ENCODE results near the gene SUPT20HL2. TPM values are rescaled to one million over a fixed set of nuclear protein-coding genes. Genes with fewer than 3 reads are reported as not detected.

Gene SUPT20HL2
- total and polyA plus RNA-seq, 4 donors, result not detected

- Histone ChIP-seq H3K36me3 (ENCODE audit: control insufficient read depth in 4 of 4, insufficient read depth in 3 of 4, low read depth in 1 of 4, low read length in 3 of 4) (no peaks in the 10 kb centered on the region), H3K9me3 (ENCODE audit: control insufficient read depth in 4 of 4, low read length in 3 of 4) (no peaks in the 10 kb centered on the region), H3K4me3 (ENCODE audit: low read depth in 1 of 3, low read length in 3 of 3) (no peak overlapping the region), H3K4me1 (ENCODE audit: control insufficient read depth in 4 of 4, insufficient read depth in 4 of 4, low read length in 3 of 4) (peaks cover 0 to 7% (median 2%) of the 10 kb centered on the region in 4 donors), H3K27ac (ENCODE audit: low read depth in 1 of 2, low read length in 2 of 2) (no peak overlapping the region), H3K27me3 (ENCODE audit: control insufficient read depth in 4 of 4, insufficient read depth in 4 of 4, low read length in 3 of 4) (peaks cover 0 to 4% (median 0%) of the 10 kb centered on the region in 4 donors), H3K9ac (ENCODE audit: low read depth in 1 of 2, low read length in 2 of 2) (no peak overlapping the region)
- TF ChIP-seq NR2F2 (IDR thresholded peaks at IDR 0.05) (no peak), RXRA (IDR thresholded peaks at IDR 0.05) (no peak), JUND (IDR thresholded peaks at IDR 0.05) (no peak), EGR1 (IDR thresholded peaks at IDR 0.05; ENCODE audit: low read depth in 2 of 2) (no peak), ZBTB33 (IDR thresholded peaks at IDR 0.05) (no peak), CTCF (IDR thresholded peaks at IDR 0.05; ENCODE audit: low read depth, low read length, missing input control) (no peak), YY1 (IDR thresholded peaks at IDR 0.05) (no peak), REST (IDR thresholded peaks at IDR 0.05) (no peak), HNF4G (IDR thresholded peaks at IDR 0.05) (no peak), RAD21 (IDR thresholded peaks at IDR 0.05) (no peak), HNF4A (conservative IDR thresholded peaks at IDR 0.05) (no peak)
- no peak for DNase-seq (ENCODE audit: low spot score)
- 93% methylated on average over 1 of the region's 1 CpG for WGBS
Observed at GRCh38 chrX:24325231-24325630, 11.4 kb upstream of the SUPT20HL2 start.

DNA sequence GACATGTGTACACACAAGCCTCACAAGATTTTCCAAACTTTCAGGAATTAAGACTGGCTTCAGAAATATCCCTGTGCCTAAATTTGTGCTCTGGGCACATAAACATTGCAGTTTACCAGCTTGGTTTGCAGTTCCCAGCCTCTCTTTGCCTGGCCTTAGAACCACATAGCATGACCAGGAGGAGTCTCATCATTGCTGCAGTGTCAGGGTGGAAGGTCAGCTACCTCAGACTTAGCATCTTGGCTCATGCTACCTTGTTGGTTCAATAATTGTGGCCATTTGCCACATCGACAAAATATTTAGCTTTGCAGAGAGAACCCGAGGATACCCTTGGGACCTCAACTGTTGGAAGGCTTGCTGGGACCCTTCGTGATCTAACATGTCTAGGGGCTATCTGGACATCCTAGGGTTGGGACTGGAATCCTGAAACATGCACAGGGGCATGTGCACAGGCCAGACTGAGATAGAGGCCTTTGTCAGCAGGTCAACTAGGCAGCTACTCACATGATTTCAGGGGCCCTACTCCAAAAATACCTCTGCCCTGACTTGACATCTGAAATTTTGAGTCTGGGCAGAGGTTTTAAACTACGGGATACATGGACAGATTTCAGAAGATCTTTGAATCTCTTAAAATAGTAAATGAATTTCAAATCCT, 8.0 kb upstream of the SUPT20HL2 start:
- no peak overlapping the region for H3K4me3 ChIP-seq (ENCODE audit: low read depth in 1 of 3, low read length in 3 of 3)
- DNase-seq (ENCODE audit: low spot score), result no peak
- TF ChIP-seq RXRA (IDR thresholded peaks at IDR 0.05), result no peak
- TF ChIP-seq CTCF (IDR thresholded peaks at IDR 0.05; ENCODE audit: low read depth, low read length, missing input control), result no peak
- TF ChIP-seq FOXA1 (IDR thresholded peaks at IDR 0.05), result no peak
- no peak for TF ChIP-seq GABPA (IDR thresholded peaks at IDR 0.05 in 1 of 2, conservative IDR thresholded peaks at IDR 0.05 in 1 of 2)
- TF ChIP-seq TAF1 (conservative IDR thresholded peaks at IDR 0.05), result no peak
- no peak for TF ChIP-seq NR2F2 (IDR thresholded peaks at IDR 0.05)
- TF ChIP-seq, protein P1, sequence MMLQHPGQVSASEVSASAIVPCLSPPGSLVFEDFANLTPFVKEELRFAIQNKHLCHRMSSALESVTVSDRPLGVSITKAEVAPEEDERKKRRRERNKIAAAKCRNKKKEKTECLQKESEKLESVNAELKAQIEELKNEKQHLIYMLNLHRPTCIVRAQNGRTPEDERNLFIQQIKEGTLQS (IDR thresholded peaks at IDR 0.05), result no peak
- no peak for TF ChIP-seq RAD21 (IDR thresholded peaks at IDR 0.05)
- TF ChIP-seq HNF4G (IDR thresholded peaks at IDR 0.05), result no peak
- TF ChIP-seq HNF4A (conservative IDR thresholded peaks at IDR 0.05), result no peak
- TF ChIP-seq FOXA2 (IDR thresholded peaks at IDR 0.05), result no peak
- TF ChIP-seq ZBTB33 (IDR thresholded peaks at IDR 0.05), result no peak
- TF ChIP-seq SP1 (IDR thresholded peaks at IDR 0.05), result no peak
- TF ChIP-seq YY1 (IDR thresholded peaks at IDR 0.05), result no peak
- H3K9ac ChIP-seq (ENCODE audit: low read depth in 1 of 2, low read length in 2 of 2), result no peak overlapping the region
- H3K27me3 ChIP-seq (ENCODE audit: control insufficient read depth in 4 of 4, insufficient read depth in 4 of 4, low read length in 3 of 4), result peaks cover 0 to 4% (median 0%) of the 10 kb centered on the region in 4 donors
- no peak overlapping the region for H3K27ac ChIP-seq (ENCODE audit: low read depth in 1 of 2, low read length in 2 of 2)
- H3K36me3 ChIP-seq (ENCODE audit: control insufficient read depth in 4 of 4, insufficient read depth in 3 of 4, low read depth in 1 of 4, low read length in 3 of 4), result no peaks in the 10 kb centered on the region
- peaks cover 0 to 7% (median 2%) of the 10 kb centered on the region in 4 donors for H3K4me1 ChIP-seq (ENCODE audit: control insufficient read depth in 4 of 4, insufficient read depth in 4 of 4, low read length in 3 of 4)
- H3K9me3 ChIP-seq (ENCODE audit: control insufficient read depth in 4 of 4, low read length in 3 of 4), result no peaks in the 10 kb centered on the region
- 45% methylated on average over 4 of the region's 4 CpGs for WGBS

Measured in liver (tissue), 9 donors.